H1 (cell line): ENCODE results near the gene TLL2. TPM values are rescaled to one million over a fixed set of nuclear protein-coding genes. Genes with fewer than 3 reads are reported as not detected.

Experiments used
- CBX5 ChIP-seq: fragments of 300-800, 300-1000 bp; sonication (generic); IDR thresholded peaks from 2 replicates; pipeline ENCODE4 v1.7.1; 2016; ENCODE audit warnings: antibody characterized with exemption, low read length, low read depth
- CHD2 ChIP-seq: IDR thresholded peaks from 2 replicates; pipeline ENCODE4 v1.6.1; 2012; ENCODE audit warnings: low read length, improper control_type of control experiment
- CHD7 ChIP-seq: fragments of 300-600 bp; sonication (generic); IDR thresholded peaks from 2 replicates; pipeline ENCODE4 v1.7.1; 2012; ENCODE audit warnings: low read length, moderate library complexity, mild to moderate bottlenecking, inconsistent platforms; ENCODE audit not compliant: insufficient replicate concordance
- EGR1 ChIP-seq: IDR thresholded peaks from 2 replicates; pipeline ENCODE4 v1.6.1; 2011; ENCODE audit warnings: low read depth, low read length, borderline replicate concordance
- GTF2F1 ChIP-seq: IDR thresholded peaks from 2 replicates; pipeline ENCODE4 v1.6.1; 2012; ENCODE audit warnings: low read depth, low read length, improper control_type of control experiment, borderline replicate concordance
- HDAC6 ChIP-seq: IDR thresholded peaks from one replicate; pipeline ENCODE4 v1.7.1; 2012; ENCODE audit warnings: low read depth, mild to moderate bottlenecking, inconsistent platforms, low read length, moderate library complexity
- SP4 ChIP-seq: IDR thresholded peaks from 2 replicates; pipeline ENCODE4 v1.6.1; 2012; ENCODE audit warnings: low read length, inconsistent platforms
- SUZ12 ChIP-seq: fragments of 200-600 bp; sonication (generic); IDR thresholded peaks from 2 replicates; pipeline ENCODE4 v1.6.1; 2012; ENCODE audit warnings: mild to moderate bottlenecking, inconsistent platforms, low read length, moderate library complexity, mixed read lengths
- TAF1 ChIP-seq: IDR thresholded peaks from 2 replicates; pipeline ENCODE4 v1.6.1; 2011; ENCODE audit warnings: mild to moderate bottlenecking, low read depth, low read length
- YY1 ChIP-seq: IDR thresholded peaks from 2 replicates; pipeline ENCODE4 v1.6.1; 2011; ENCODE audit warnings: low read depth, mild to moderate bottlenecking, low read length
- polyA plus RNA-seq, 7 experiments: library from polyadenylated mRNA; depleted of rRNA in 3 of 7; stranded (reverse) in 5 of 7; unstranded in 2 of 7; fragments of >200 nt in 5 of 7; fragments of 200-250 nt in 2 of 7; gene quantifications; 1 replicate in 5 of 7; 2 replicates in 1 of 7; 4 replicates in 1 of 7; pipeline versions ENCODE4 v1.2.1 to v1.2.3, GENCODE V29; 2011 to 2013; ENCODE audit warnings: missing spikeins in 2 of 7, mixed read lengths in 2 of 7
- total RNA-seq: library from RNA; stranded (reverse); fragmentation: NEBNext Ultra II Directional; extraction: Animal tissue kit (Norgen Biotek cat#: 25700); gene quantifications from 2 replicates; pipeline ENCODE4 v1.2.1, GENCODE V29; 2021

Gene TLL2
- total and polyA plus RNA-seq, 2 of the 8 experiments (the other 6 are each of a cell fraction or from before 2014, with no cell fraction given), result 2.4 to 3.2 TPM

- no peak for TF ChIP-seq CHD7
- TF ChIP-seq CBX5, result no peak
- no peak for TF ChIP-seq SUZ12
- no peak for TF ChIP-seq GTF2F1
- no peak for TF ChIP-seq EGR1
- TF ChIP-seq HDAC6, result no peak
- no peak for TF ChIP-seq CHD2
- TF ChIP-seq SP4, result no peak
- TF ChIP-seq TAF1, result no peak
- no peak for TF ChIP-seq YY1
These were observed 25.4 kb downstream of the TLL2 start (continued) for GRCh38 chr10:96488161-96488935.
